ENCODE results near the gene MTFR2.

DNA sequence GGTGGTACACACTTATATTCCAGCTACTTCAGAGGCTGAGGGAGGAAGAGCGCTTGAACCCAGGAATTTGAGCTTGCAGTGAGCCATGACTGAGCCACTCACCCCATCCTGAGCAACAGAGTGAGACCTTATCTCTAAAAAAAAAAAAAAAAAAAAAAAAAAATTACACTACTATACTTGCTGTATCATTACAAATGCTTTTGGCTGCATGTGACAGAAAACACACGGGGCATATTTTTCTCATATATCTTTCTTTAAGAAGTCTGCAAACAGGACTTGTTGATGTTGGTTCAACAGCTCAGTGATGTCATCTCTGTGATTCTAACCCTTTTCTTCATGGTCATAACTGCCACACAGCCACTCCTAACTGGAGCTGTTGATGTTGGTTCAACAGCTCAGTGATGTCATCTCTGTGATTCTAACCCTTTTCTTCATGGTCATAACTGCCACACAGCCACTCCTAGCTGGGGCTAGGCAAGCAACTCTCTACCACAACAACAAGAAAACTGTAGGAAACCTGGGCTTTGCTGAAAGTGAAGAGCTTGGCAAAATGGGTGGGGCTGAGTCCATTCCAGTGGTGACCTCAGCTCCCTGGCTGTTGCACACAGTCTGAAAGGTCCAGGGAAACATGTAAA is 19.8 kb downstream of the MTFR2 start:
- no peak for TF ChIP-seq POLR2AphosphoS5 (IDR thresholded peaks at IDR 0.05)
- TF ChIP-seq, protein P1, sequence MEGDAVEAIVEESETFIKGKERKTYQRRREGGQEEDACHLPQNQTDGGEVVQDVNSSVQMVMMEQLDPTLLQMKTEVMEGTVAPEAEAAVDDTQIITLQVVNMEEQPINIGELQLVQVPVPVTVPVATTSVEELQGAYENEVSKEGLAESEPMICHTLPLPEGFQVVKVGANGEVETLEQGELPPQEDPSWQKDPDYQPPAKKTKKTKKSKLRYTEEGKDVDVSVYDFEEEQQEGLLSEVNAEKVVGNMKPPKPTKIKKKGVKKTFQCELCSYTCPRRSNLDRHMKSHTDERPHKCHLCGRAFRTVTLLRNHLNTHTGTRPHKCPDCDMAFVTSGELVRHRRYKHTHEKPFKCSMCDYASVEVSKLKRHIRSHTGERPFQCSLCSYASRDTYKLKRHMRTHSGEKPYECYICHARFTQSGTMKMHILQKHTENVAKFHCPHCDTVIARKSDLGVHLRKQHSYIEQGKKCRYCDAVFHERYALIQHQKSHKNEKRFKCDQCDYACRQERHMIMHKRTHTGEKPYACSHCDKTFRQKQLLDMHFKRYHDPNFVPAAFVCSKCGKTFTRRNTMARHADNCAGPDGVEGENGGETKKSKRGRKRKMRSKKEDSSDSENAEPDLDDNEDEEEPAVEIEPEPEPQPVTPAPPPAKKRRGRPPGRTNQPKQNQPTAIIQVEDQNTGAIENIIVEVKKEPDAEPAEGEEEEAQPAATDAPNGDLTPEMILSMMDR (IDR thresholded peaks at IDR 0.05) = no peak

All from gastroesophageal sphincter (tissue), 3 donors.